GM19372 (cell line): ENCODE data around the gene CDK5RAP2.
"Not testable (repeated sequence)": the region's sequence is repeated elsewhere in the genome, so short reads cannot be mapped to it uniquely, and the experiment has no call there.

Experiments used
- ATAC-seq: cut with Tn5 transposase; IDR thresholded peaks from one replicate; pipeline ENCODE4 v1.9.1; 2021; ENCODE audit warnings: mild to moderate bottlenecking, low read depth, moderate library complexity; ENCODE audit not compliant: unreplicated experiment

CDK5RAP2 gene

DNA sequence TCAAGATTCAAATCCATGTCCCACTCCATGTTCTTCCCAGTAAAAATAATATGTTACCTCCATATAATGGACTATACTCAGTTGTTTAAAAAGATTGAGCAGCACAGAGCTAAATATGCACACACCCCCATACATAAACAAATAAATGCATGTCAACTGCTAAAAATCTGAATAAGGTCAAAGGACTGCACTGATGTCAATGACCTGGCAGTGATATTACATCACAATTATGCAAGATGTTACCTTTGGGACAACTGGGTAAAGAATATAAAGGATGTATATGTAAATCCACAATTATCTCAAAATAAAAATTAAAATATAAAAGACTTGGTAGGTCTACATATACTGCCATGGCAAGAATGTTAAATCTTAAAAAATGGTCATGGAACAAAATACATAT lies 57.9 kb downstream of the CDK5RAP2 start:
- no peak for ATAC-seq

DNA sequence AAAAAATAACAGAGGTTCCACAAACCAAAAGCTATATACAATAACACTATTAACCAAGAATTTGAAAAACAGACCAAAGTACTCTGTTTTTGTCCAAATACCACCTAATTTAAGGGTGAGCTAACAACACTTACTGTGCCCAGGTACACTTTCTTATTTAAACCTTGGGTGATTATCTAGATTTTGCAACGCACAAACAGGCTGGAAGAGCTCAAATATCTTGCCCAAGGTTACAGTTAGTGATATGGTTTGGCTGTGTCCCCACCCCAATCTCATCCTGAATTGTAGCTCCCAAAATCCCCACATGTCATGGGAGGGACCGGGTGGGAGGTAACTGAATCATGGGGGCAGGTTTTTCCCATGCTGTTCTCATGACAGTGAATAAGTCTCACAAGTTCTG lies 58.9 kb downstream of the CDK5RAP2 start:
- no peak for ATAC-seq

DNA sequence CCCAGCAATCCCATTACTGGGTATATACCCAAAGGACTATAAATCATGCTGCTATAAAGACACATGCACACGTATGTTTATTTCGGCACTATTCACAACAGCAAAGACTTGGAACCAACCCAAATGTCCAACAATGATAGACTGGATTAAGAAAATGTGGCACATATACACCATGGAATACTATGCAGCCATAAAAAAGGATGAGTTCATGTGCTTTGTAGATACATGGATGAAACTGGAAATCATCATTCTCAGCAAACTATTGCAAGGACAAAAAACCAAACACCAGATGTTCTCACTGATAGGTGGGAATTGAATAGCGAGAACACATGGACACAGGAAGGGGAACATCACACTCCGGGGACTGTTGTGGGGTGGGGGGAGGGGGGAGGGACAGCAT lies 64.0 kb downstream of the CDK5RAP2 start:
- not testable (repeated sequence) for ATAC-seq

DNA sequence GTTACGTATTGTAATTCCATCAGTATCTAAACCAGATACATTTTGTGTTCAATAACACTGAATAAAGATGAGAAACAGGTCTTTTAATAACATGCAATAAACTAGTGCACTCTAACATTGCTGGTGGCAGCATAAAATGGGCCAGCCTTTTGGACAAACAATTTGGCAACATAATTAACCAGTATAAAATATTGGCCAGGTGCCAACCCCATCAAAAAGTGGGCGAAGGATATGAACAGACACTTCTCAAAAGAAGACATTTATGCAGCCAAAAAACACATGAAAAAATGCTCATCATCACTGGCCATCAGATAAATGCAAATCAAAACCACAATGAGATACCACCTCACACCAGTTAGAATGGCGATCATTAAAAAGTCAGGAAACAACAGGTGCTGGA lies 64.5 kb downstream of the CDK5RAP2 start:
- ATAC-seq: not testable (repeated sequence)

DNA sequence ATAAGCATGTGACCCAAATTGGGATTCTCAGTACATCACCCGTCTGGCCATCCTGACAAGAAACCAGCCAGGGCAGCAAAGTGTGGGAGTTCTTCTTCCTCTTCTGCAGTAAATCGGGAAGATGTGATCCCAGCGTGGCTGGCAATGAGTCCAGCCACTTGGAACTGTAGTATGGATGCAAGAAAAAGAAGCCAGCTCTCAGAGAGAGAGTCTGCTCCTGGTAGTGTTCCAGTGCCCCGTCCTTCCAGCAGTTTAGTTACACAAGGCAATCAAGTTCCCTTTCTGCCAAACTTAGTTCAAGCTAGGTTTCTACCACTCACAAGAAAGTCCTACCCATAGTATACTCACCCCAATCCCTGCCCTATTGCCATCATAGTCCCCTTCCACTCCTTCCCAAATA lies 65.6 kb downstream of the CDK5RAP2 start:
- no peak for ATAC-seq

DNA sequence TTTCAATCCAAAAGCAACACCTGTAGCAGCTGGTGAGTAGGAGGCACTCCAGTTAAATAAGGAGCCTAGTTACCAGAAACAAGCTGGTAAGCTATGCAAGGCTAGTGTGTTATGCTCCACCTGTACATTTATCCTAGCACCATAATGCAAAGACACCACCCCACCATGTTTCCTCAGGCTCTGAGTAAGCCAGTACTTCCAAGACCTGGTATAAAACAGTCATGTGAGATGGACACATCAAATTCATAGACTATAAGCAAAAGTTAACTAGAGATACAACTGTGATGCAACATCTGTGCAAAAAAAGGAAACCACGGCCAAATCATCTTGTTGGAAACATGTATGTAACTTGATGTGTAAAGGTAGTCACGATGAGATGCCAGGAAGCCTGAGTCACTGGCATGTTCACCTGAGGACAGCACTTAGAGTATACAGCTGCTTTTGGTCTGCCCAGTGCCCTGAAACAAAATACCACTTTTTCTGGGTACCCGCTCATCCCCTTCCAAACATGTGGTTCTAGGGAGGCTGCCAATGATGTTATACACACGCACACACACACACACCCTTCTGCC lies 66.1 kb downstream of the CDK5RAP2 start:
- no peak for ATAC-seq

DNA sequence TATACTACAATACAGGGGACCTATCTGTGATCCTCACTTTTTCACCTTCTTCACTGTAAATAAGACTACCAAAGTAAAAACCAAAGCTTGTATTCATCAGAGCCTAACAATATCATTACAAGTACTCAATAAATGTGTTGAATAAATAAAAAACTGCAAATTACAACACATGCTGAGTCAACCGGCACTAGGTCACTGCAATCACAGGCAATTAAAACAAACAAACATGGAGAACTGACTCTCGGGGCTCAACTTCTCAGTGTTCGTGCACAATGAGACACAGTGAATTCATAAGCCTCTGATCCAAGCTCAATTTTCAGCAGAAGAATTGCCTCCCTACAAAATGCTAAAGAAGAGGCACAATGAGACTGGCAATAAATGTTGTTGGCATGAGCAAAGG lies 69.2 kb downstream of the CDK5RAP2 start:
- ATAC-seq: no peak

DNA sequence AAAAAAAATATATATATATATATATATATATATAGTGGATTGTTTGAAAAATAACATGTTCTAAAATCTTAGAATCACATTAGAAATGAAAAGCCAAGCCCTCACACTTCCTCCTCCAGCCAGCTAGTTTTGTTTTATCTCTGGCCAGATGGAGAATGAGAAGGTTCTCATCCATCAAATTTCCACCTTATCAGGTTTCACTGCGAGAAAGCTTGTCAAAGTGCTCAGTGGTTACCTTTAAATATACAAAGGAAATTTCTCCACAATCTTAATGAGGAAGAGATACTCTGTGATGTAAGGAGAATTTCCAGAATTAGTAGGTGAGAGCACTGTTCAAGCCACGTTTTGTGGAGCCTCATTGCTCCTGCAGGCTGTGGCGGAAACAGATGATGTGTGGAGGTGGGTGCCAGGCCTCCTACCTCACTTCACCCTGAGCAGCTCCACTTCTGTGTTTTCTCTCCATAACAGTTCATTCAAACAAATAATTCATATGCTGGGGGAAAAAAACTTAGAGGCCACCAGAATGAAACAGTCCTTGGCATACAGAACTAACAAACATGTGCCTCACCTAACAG lies 71.9 kb downstream of the CDK5RAP2 start:
- ATAC-seq: no peak

DNA sequence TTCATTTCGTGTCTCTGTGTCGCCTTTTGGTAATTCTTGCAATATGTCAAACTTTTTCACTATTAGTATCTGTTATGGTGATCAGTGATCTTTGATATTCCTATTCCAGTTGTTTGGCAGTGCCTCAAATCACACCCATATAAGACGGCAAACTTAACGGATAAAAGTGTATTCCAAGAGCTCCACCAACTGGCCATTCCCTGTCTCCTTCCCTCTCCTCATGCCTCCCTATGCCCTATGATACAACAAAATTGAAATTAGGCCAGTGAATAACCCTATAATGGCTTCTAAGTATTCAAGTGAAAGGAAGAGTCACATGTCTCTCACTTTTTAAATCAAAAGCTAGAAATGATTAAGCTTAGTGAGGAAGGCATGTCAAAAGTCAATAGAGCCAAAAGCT lies 74.8 kb downstream of the CDK5RAP2 start:
- no peak for ATAC-seq

DNA sequence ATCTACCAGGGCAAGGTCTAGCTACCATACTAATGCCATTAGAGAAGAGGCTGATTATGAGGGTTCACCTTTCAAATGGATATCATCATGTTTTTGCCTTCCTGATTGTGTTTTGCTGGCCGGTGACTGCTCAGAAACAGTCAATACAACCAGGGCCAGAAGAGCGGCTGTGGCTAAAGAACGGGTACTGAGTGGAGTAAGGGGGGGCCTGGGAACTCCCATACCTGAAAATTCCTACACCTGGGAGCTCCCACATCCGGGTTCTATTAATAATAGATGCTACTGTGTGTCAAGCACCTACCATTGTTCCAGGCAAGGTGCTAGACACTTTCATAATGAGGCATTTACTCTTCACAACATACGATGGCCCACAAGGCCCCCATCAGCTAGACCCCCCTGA lies 79.2 kb downstream of the CDK5RAP2 start:
- no peak for ATAC-seq

DNA sequence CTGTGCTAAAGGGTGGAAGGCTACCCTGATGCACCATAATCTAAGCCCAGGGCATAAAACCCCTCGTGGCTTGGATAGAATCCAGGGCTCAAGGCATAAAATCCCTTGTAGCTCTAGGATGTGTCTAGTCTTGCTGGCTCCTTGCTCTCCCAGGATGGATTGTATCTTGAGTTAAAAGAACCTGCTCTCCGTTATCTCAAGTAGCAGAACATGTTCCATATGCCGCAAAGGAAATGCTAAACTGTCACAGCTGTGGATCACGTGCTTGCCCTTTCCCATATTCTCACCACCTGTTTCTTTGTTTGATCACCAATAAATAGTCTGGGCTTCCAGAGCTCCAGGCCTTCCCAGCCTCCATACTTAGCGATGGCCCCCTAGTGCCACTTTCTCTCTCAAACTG lies 82.1 kb downstream of the CDK5RAP2 start:
- ATAC-seq: not testable (repeated sequence)

DNA sequence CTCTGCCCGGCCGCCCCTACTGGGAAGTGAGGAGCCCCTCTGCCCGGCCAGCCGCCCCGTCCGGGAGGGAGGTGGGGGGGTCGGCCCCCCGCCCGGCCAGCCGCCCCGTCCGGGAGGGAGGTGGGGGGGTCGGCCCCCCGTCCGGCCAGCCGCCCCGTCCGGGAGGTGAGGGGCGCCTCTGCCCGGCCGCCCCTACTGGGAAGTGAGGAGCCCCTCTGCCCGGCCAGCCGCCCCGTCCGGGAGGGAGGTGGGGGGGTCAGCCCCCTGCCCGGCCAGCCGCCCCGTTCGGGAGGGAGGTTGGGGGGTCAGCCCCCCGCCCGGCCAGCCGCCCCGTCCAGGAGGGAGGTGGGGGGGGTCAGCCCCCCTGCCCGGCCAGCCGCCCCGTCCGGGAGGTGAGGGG lies 83.5 kb downstream of the CDK5RAP2 start:
- not testable (repeated sequence) for ATAC-seq

DNA sequence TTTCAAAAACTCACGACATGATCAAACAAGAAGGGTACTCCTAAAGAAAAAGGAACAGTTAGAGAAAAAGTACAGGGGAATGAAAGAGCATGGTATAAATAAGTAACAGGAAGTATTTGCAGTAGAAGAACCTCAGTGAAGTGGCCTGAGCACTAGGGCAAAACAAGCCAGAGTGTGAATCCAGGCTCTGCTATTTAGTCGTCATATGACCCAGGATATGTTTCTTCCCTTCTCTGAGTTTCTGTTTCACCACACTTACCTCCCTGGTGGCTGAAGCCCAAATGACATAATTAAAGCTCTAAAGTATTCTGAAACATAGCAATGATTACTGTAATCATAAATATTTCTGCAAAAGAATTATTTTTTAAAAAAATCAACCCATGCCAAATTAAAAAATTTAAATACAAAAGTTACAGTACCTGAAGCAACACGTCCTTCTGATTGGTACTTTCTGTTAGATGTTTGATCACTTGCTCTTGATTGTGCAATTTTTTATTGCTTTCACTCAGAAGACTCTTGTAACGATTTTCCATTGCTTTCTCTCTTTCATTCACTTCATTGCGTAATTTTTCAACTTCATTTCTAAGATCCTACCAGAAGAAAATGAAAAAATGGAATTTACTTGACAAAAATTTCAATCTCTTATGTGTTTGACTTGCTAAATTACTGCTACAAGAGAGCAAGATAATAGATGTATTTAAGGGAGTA lies 88.9 kb downstream of the CDK5RAP2 start:
- peak; percentile 93 for ATAC-seq

DNA sequence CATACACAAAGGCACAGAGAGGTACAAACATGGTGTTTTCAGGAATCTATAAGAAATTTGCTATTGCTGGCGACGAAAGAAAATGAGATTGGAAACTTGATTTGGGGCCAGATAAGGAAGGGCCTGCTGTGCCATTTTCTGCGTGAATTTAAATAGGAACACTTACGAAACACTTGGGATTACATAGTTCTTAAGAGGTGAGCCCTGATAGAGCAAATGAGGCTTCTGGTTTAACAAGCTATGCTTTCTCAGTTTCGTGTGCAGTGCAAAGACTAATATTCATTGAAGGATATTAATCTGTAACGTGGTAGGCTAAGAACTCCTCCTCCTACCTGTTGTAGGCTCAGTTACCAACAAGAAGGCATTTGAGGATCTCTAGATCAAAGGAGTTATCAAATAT lies 93.1 kb downstream of the CDK5RAP2 start:
- ATAC-seq: no peak

DNA sequence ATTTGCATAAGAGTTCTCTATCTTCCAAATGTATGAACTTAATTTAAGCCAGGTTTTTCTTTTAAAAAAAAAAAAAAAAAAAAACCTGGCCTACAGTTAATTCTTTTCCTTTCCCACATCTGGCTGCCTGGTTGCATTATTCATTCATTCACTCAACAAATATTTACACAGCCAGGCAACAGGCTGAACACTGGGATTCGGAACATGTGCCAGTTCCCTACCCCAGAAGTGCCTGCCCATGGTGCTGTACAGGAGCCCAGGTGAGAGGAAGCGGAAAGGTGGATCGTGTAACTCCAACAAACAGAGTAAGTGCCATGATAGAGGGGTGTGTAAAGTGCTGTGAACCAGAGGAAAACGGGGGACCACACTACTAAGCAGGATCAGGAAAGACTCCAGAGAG lies 93.6 kb downstream of the CDK5RAP2 start:
- no peak for ATAC-seq

DNA sequence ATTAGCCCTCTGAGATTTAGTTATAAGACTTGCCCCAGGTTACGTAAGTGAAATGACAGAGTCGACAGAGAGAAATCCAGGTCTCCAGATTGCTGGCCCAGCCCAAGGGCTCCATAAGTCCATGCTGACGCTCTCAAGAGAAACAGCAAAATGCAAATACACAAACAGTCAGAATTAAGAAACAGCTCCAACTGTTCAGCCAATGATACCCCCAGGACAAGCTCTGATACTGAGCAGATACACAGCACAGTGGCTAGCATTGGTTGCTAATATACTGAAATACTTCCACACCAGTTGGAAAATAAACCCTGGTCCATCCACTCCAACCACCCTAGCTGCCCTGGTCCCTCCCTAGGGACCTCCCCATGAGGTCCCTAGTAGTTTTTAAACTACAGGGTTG lies 94.2 kb downstream of the CDK5RAP2 start:
- ATAC-seq: no peak

DNA sequence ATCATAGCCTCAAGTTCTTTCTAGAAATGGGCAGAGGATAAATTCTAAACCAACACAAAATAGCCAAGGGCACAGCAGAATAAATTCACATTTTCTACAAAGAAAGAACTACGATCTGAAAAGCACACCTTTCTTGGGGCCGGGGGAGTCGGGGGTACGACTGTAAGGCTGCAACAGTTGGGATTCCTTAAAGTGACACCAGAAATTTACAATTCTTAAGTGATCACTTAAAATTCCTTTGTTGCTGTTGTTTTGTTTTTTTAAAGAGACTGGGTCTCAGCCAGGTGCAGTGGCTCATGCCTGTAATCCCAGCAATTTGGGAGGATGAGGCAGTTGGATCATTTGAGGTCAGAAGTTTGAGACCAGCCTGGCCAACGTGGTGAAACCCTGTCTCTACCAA lies 95.8 kb downstream of the CDK5RAP2 start:
- no peak for ATAC-seq

DNA sequence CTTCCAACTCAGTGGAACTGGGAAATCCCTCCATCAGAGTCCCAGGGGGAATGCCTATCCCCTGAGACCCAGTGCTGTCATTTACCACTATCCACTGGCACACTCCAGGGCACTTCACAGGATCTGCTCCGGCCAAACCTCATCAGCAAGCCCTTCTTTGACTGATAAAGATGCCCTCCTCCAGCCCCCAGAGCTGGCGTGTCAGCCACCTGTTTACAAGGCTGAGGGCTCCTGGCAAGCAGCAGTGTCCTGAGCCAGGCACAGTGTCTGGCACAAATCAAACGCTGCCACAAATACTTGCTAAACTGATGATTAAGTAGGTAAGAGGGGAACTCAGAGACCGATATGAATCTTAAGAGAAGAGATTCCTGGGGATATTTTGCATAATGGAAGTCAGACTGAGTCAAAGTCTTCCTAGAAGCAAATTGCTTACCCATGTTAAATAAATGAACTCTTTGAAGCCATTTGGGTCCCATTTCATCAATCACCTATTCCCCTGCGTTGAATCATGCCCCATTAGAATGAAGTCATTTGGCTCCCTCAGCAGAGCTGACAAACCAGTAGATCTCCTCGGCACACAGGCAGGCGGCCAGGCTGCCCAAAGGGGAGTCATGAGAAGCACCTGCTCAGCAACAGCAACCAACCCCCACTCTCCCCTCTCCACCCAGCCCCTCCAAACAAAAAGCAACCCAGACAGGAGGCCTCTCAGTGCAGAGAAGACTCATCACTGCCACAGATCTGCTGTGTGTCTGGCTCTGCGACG lies 97.4 kb downstream of the CDK5RAP2 start:
- ATAC-seq: no peak

DNA sequence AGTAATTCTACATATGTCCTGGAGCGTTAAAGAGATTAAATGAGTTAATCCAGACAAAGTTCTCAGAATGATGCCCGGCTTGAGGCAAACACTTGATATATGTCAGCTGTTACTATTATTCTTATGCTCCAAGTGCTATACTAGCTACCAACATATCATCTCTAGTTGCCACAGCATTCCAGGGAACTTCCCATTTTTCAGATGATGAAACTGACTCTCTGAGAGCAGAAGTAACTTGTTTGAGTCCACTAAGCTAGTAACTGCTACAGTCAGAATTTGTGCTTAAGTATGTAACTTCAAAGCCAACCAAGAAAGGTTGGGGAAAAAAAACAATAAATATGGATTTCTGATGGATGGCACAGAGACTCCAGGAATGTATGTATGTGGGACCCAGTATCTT lies 98.1 kb downstream of the CDK5RAP2 start:
- no peak for ATAC-seq

DNA sequence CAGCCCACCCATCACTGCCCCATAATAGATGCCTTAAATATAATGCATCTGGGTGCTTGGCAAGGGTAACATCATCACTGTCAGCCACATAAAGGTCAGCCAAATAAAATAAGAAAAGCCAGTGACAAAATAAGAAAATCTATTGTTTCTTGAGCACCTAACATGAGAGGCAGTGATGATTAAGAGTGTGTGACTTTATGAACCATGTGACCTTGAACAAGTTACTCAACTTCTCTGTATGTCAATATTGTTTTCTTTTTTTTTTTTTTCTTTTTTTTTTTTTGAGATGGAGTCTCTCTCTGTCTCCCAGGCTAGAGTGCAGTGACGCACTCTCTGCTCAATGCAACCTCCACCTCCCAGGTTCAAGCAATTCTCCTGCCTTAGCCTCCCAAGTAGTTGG lies 98.7 kb downstream of the CDK5RAP2 start:
- no peak for ATAC-seq

DNA sequence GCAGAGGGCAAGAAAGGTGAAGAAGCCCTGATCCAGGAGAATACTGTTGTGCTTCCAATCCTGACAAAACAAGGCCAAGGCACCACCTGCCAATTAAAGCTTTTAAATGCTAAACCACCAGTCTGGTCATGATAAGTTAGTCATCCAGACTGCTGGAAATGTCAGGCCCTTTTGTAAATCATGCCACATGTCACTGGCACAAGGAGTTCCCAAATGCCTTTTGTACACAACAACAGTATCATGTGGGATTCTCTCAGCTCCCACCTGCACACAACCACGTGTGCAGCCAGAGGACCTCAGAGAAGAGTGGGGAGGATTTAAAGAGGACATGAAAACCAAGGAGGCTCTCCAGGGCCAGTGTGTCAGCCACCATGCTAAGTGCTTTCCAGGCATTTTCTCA lies 99.3 kb downstream of the CDK5RAP2 start:
- no peak for ATAC-seq

DNA sequence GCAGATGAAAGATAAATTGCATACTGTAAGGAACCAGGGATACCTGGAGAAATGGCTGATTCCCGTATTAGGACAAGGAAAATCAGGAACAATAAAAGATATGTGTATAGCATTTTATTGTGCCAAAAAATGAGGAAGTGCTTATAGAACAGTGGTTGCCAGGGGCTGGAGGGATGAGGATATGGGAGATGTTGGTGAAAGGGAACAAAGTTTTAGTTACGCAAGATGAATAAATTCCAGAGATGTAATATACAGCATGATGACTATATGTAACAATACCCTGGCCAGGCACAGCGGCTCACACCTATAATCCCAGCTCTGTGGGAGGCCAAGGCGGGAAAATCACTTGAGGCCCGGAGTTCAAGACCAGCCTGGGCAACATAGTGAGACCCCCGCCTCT lies 101.8 kb downstream of the CDK5RAP2 start:
- no peak for ATAC-seq
